IgD-negative memory B cell (primary cell): ENCODE results near the gene CCDC14. TPM values are rescaled to one million over a fixed set of nuclear protein-coding genes. Genes with fewer than 3 reads are reported as not detected.

Experiments
- H3K27ac Mint-ChIP-seq, 3 donors: one replicate each; pipeline ENCODE4 v1.8.0; 2020 to 2022; ENCODE audit warnings: mild to moderate bottlenecking in 3 of 3, mixed read lengths in 3 of 3, moderate library complexity in 1 of 3
- H3K27me3 Mint-ChIP-seq: one replicate; pipeline ENCODE4 v1.8.0; 2021; ENCODE audit warnings: mixed read lengths
- H3K36me3 Mint-ChIP-seq: one replicate; pipeline ENCODE4 v1.8.0; 2020; ENCODE audit warnings: mild to moderate bottlenecking, mixed read lengths
- H3K4me1 Mint-ChIP-seq, 3 donors: one replicate each; pipeline ENCODE4 v1.8.0; 2020 to 2022; ENCODE audit warnings: mixed read lengths in 3 of 3, mild to moderate bottlenecking in 1 of 3
- H3K4me3 Mint-ChIP-seq, 4 donors: one replicate each; pipeline ENCODE4 v1.8.0; 2020 to 2022; ENCODE audit warnings: mild to moderate bottlenecking in 4 of 4, mixed read lengths in 4 of 4, moderate library complexity in 3 of 4
- H3K9me3 Mint-ChIP-seq, 3 donors: one replicate each; pipeline ENCODE4 v1.8.0; 2020 to 2021; ENCODE audit warnings: mixed read lengths in 3 of 3, mild to moderate bottlenecking in 1 of 3
- polyA plus RNA-seq: library from polyadenylated mRNA; unstranded; fragments of 300-500 nt; fragmentation: Illumina TruSeq; gene quantifications from one replicate; pipeline ENCODE4 v1.2.3, GENCODE V29; 2021

The CCDC14 gene
- polyA plus RNA-seq, 1 donor from 2014 or later = 2.6 TPM

DNA sequence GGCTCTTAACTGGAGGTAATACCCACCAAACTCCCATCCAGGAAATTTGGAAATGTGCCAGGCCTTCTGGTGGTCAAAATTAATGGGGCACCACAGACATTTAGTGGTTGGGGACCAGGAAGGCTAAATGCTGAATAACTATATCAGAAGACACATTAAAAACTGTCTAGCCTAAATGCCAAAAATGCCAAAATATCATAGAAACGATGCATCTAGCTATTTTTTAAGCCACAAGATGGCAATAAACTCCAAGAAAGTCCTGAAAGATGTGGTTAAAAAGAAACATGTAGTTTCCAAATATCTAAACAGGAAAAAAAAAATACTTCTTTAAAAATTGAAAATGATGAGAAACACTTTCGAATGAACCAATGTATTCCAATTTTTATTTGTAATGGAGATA is 19.9 kb downstream of the CCDC14 start:
- H3K36me3 Mint-ChIP-seq = no peaks in the 10 kb centered on the region
- no peaks in the 10 kb centered on the region for H3K9me3 Mint-ChIP-seq
- H3K27ac Mint-ChIP-seq = no peak overlapping the region
- H3K4me1 Mint-ChIP-seq = no peaks in the 10 kb centered on the region
- no peaks in the 10 kb centered on the region for H3K27me3 Mint-ChIP-seq
- H3K4me3 Mint-ChIP-seq = no peak overlapping the region

DNA sequence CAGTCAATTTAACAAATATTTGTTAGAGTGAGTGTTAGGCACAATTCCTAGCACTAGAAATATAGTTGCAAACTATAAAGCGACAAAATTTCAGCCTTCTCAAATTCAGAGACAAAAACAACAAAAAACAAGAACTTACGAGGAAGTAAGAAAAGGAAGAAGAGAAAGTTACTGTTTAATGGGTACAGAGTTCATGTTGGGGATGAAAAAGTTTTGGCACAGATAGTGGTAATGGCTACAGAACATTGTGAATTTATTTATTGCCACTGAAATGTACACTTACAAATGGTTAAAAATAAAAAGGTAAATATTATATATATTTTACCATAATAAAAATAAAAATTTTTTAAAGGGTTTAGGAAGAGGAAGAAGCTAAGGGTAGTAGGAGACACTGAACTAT is 21.3 kb downstream of the CCDC14 start:
- no peak overlapping the region for H3K4me3 Mint-ChIP-seq

DNA sequence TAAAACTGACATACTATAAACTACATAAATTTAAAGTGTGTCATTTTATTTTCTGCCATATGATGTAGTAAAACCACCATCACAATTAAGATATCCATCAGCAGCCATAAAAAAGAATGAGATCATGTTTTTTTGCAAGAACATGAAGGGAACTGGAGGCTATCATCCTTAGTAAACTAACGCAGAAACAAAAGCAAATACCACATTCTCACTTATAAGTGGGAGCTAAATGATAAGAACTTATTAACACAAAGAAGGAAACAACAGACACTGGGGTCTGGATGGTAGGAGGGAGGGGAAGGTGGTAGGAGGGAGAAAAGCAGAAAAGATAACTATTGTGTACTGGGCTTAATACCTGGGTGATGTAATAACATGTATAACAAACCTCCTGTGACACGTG is 24.6 kb downstream of the CCDC14 start:
- H3K9me3 Mint-ChIP-seq = no peaks in the 10 kb centered on the region
- no peak overlapping the region for H3K27ac Mint-ChIP-seq
- H3K27me3 Mint-ChIP-seq = no peaks in the 10 kb centered on the region
- H3K4me3 Mint-ChIP-seq = no peak overlapping the region
- no peaks in the 10 kb centered on the region for H3K4me1 Mint-ChIP-seq
- peaks cover 5% of the 10 kb centered on the region for H3K36me3 Mint-ChIP-seq

More for the DNA sequence above, 21.3 kb downstream of the CCDC14 start:
- Mint-ChIP-seq H3K9me3 (no peaks in the 10 kb centered on the region), H3K4me1 (no peaks in the 10 kb centered on the region), H3K36me3 (no peaks in the 10 kb centered on the region), H3K27me3 (no peaks in the 10 kb centered on the region), H3K27ac (no peak overlapping the region)

DNA sequence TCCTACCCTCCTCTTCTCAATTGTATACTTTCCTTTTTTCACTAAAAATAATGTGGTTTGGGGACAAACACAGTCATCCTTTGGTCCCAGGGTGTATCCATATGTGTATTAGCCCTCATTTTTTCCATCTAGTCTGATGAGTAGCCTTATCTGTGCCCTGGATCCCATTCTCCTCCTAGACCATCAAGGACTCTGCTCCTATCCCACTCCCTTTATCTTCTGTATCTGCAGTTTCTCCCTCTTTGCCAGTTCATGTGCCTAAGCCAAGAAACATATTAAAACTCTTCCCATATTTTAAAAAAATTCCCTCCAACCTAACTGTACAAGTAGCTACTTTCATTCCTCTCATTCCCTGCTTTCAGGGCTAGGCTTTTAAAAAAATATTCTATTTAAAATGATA is 25.2 kb downstream of the CCDC14 start:
- Mint-ChIP-seq H3K4me1 (no peaks in the 10 kb centered on the region), H3K9me3 (no peaks in the 10 kb centered on the region), H3K27ac (peak overlapping the region in 1 of 3 donors; percentile 59), H3K36me3 (peaks cover 5% of the 10 kb centered on the region), H3K27me3 (no peaks in the 10 kb centered on the region), H3K4me3 (no peak overlapping the region)

DNA sequence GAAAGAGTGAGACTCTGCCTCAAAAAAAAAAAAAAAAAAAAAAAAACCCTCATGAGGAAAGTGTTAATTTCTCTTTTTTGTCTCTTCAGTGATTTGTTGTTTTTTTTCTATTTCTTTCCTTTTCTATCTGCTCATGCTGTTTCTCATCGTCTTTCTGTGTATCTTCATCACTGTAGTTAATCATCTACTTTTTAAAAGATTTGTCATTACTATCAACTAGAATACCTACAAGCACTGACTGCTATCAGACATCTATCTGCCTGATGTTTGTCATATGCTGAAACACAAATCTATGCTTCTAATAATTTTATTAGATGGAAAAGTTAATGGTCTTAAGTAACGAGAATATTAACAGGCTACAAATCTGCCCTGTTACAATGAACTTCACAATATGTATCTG is 26.8 kb downstream of the CCDC14 start:
- Mint-ChIP-seq H3K4me3 (no peak overlapping the region), H3K4me1 (no peaks in the 10 kb centered on the region), H3K27me3 (no peaks in the 10 kb centered on the region), H3K9me3 (no peaks in the 10 kb centered on the region), H3K36me3 (peaks cover 5% of the 10 kb centered on the region), H3K27ac (no peak overlapping the region)

DNA sequence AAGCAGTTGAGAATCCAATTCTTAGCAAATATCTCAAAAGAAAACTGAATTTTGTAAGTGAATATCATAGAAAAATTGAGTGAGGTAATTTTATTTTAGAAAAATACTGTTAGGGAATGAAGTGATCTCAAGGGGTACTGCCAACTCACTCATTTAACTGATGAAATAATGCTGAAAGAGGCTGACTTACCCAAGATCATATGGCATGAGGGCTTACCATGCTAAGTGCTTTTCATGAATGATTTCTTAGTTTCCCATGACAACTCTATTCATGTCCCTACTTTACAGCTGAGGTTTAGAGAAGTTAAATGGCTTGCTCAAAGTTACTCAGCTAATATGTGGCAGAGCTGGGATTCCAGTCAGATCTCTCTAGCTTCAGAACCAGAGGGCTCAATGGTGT is 30.6 kb downstream of the CCDC14 start:
- no peaks in the 10 kb centered on the region for H3K9me3 Mint-ChIP-seq
- no peak overlapping the region for H3K27ac Mint-ChIP-seq
- no peak overlapping the region for H3K4me3 Mint-ChIP-seq
- peaks cover 5% of the 10 kb centered on the region for H3K36me3 Mint-ChIP-seq
- no peaks in the 10 kb centered on the region for H3K4me1 Mint-ChIP-seq
- H3K27me3 Mint-ChIP-seq = no peaks in the 10 kb centered on the region

DNA sequence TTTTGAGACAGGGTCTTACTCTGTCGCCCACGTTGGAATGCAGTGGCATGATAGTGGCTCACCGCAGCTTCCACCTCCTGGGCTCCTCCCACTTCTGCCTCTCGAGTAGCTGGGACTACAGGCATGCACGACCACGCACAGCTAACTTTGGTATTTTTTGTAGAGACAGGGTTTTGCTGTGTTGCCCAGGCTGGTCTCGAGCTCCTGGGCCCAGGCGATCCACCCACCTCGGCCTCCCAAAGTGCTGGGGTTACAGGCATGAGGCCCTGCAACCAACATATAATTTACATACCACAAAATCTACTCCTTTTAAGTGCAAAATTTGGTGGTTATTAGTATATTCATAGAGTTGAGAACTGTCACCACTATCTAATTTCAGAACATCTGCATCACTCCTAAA is 31.7 kb downstream of the CCDC14 start:
- no peaks in the 10 kb centered on the region for H3K27me3 Mint-ChIP-seq
- peaks cover 0 to 7% (median 0%) of the 10 kb centered on the region in 3 donors for H3K9me3 Mint-ChIP-seq
- H3K4me1 Mint-ChIP-seq = no peaks in the 10 kb centered on the region
- H3K4me3 Mint-ChIP-seq = no peak overlapping the region
- peaks cover 10% of the 10 kb centered on the region for H3K36me3 Mint-ChIP-seq
- H3K27ac Mint-ChIP-seq = no peak overlapping the region

DNA sequence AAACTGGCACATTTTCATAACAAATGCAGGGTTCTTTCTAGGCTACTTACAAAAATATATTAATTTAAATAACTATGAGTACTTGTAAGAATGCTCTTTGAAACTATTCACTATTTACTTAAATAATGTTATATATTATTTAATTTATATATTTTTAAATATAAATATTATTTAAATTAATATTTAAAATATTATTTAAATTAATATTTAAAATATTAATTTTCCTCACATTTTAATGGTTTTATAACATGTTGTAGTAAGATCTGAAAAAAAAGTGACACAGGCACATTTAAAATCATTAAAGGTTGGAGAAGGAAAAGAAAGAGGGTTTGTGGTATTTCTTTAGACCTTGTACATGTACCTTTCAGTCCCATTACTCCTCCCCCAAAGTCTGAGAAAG is 34.6 kb downstream of the CCDC14 start:
- Mint-ChIP-seq H3K36me3 (peaks cover 18% of the 10 kb centered on the region), H3K9me3 (peaks cover 10 to 26% (median 12%) of the 10 kb centered on the region in 3 donors), H3K27ac (no peak overlapping the region), H3K27me3 (no peaks in the 10 kb centered on the region), H3K4me1 (no peaks in the 10 kb centered on the region), H3K4me3 (no peak overlapping the region)

DNA sequence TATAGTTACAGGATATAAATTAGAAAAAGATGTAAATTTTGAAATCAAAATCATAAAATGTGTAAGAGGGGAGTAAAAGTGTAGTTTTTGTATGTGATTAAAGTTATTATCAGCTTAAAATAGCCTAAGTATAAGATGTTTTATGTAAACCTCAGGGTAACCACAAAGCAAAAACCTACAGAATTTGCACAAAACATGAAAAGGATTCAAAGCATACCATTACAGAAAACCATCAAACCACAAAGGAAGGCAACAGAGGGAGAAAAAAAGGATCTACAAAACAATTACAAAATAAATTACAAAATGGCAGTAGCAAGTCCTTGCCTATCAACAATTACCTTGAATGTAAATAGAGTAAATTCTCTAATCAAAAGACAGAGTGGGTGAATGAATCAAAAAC is 40.2 kb downstream of the CCDC14 start:
- Mint-ChIP-seq H3K4me3 (peak overlapping the region in 1 of 4 donors; percentile 11), H3K27ac (no peak overlapping the region), H3K36me3 (peaks cover 29% of the 10 kb centered on the region), H3K27me3 (no peaks in the 10 kb centered on the region), H3K9me3 (peaks cover 14 to 41% (median 21%) of the 10 kb centered on the region in 3 donors), H3K4me1 (no peaks in the 10 kb centered on the region)

DNA sequence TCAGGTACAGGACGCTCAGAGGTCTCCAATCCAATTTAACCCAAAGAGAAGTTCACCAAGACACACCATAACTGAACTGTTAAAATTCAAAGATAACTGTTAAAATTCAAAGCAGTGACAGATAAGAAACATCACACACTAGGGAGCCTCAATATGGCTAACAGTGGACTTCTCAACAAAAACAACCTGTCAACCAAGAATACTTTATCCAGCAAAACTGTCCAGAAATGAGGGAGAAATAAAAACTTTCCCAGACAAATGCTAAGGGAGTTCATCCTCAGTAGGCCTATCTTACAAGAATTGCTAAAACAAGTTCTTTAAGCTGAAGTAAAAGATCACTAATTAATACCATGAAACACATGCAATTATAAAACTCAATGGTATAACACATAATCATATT is 40.6 kb downstream of the CCDC14 start:
- no peaks in the 10 kb centered on the region for H3K4me1 Mint-ChIP-seq
- peaks cover 14 to 41% (median 21%) of the 10 kb centered on the region in 3 donors for H3K9me3 Mint-ChIP-seq
- no peaks in the 10 kb centered on the region for H3K27me3 Mint-ChIP-seq
- no peak overlapping the region for H3K4me3 Mint-ChIP-seq
- H3K27ac Mint-ChIP-seq = no peak overlapping the region
- peaks cover 29% of the 10 kb centered on the region for H3K36me3 Mint-ChIP-seq

DNA sequence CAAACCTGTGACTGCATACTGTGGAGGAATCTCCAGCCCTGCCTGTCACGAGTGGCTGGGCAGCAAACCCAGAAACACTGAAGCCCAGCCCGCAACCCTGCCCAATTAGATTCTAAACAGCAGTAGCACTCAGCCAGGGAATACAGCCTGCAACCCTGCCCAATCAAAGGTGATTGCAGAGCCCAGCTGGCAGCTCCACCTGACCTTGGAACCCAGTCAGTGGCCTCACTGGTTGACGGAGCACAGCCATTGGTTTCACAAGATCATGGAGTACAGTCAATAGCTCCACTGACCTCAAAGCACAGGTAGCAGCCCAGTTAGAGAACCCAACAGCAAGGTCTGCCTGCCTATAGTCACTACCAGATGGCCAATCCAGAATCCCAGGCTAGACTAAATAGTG is 41.7 kb downstream of the CCDC14 start:
- H3K27ac Mint-ChIP-seq = no peak overlapping the region
- H3K9me3 Mint-ChIP-seq = peaks cover 14 to 34% (median 21%) of the 10 kb centered on the region in 3 donors
- H3K4me1 Mint-ChIP-seq = no peaks in the 10 kb centered on the region
- H3K4me3 Mint-ChIP-seq = no peak overlapping the region
- peaks cover 24% of the 10 kb centered on the region for H3K36me3 Mint-ChIP-seq
- H3K27me3 Mint-ChIP-seq = no peaks in the 10 kb centered on the region

DNA sequence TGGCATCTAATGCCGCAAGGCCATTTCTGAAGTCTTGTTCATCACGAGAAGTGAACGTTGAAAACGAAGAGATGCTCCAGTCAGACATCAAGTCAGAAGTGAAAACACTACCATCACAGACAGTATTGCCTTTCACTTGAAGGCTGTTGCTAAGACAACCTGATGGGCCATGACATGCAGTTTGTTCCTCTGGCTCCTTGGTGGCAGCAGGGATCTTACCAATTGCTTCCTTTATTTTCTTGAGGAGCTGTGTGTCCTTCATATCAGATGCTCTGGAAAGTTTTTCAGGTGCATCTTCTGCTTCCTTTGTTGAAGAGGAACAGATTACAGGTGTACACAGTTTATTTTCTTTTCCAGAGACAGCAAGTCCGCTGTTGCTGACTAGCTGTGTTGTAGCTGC is 46.2 kb downstream of the CCDC14 start:
- H3K27ac Mint-ChIP-seq = no peak overlapping the region
- H3K9me3 Mint-ChIP-seq = no peaks in the 10 kb centered on the region
- H3K36me3 Mint-ChIP-seq = no peaks in the 10 kb centered on the region
- H3K4me1 Mint-ChIP-seq = no peaks in the 10 kb centered on the region
- H3K4me3 Mint-ChIP-seq = no peak overlapping the region
- H3K27me3 Mint-ChIP-seq = no peaks in the 10 kb centered on the region

DNA sequence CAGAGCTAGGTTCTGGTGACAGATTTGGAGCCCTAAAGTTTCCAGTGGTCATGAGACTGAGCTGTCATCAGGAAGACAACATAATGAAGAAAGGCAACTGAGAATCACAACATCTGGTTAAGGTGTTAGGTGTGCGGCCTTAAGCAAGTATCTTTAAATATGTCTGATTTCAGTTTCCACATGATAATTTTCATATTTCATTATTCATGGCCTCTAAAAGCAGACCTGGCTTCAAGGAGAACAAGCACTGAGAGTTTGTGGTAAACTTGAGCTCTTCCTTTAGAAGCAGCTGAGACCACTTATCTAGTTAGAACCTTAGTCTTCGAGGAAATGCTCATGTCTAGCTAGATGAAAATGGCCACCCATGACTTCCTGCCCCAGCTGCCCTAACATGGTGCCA is 51.2 kb downstream of the CCDC14 start:
- no peak overlapping the region for H3K4me3 Mint-ChIP-seq
- no peak overlapping the region for H3K27ac Mint-ChIP-seq
- peaks cover 2% of the 10 kb centered on the region for H3K36me3 Mint-ChIP-seq
- no peaks in the 10 kb centered on the region for H3K27me3 Mint-ChIP-seq
- no peaks in the 10 kb centered on the region for H3K9me3 Mint-ChIP-seq
- no peaks in the 10 kb centered on the region for H3K4me1 Mint-ChIP-seq

DNA sequence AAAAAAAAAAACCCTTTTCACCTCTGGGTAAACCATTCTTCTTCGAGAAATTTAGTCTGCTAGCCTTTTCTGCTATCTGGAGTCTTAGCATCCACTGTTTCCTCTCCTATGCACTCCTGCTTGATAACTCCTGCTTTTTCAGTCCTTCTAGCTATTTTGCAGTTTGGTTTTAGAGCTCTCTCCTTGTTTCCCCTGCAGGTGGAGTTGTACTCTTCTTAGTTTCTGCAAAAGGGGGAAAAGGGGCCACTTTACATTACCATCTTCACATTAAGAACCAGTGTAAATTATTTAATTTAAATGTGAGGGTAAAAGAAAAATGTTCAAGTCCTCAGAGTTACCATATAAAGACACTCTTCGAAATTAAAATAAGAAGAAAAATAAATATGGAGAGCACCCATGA is 53.3 kb downstream of the CCDC14 start:
- Mint-ChIP-seq H3K4me3 (no peak overlapping the region), H3K9me3 (no peaks in the 10 kb centered on the region), H3K4me1 (no peaks in the 10 kb centered on the region), H3K27me3 (peaks cover 3% of the 10 kb centered on the region), H3K27ac (no peak overlapping the region), H3K36me3 (peaks cover 2% of the 10 kb centered on the region)

DNA sequence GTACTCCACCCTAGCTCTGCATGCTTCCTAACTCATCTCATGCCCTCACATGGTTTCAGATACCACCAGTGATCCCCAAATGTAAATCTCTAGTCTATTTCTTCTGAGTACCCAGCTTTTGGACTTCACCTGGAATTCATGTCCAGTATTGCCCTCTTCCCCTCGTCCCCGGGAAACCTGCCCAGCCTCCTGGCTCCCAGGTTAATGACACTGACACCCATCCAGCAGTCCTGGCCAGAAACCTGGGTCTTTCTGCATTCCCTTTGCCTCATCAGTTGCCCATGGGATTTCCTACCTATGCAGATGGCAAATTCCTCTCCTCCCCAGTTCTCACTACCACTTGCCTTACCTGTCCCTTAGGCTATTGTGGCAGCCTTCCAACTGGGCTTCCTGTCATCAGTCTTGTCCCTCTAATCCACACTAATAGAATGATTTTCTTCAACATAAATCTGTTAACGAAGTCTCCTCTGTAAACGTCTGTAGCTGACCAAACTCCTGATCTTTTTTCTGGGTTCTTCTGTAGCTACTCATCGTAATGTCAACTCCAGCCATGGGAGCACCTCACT is 61.6 kb downstream of the CCDC14 start:
- H3K4me3 Mint-ChIP-seq = no peak overlapping the region
- H3K4me1 Mint-ChIP-seq = no peaks in the 10 kb centered on the region
- H3K36me3 Mint-ChIP-seq = no peaks in the 10 kb centered on the region
- H3K9me3 Mint-ChIP-seq = peaks cover 0 to 2% (median under 1%) of the 10 kb centered on the region in 3 donors
- H3K27ac Mint-ChIP-seq = no peak overlapping the region
- peaks cover 15% of the 10 kb centered on the region for H3K27me3 Mint-ChIP-seq

DNA sequence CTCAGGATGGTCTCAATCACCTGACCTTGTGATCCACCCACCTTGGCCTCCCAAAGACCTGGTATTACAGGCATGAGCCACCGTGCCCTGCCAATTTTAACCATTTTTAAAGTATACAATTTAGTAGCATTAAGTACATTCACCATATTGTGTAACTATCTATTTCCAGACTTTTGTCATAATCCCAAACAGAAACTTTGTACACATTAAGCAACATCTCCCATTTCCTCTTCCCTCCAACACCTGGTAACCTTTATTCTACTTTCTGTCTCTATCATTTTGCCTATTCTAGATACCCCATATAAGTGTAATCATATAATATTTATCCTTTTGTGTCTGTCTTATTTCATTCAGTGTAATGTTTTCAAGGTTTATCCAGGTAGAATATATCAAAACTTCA is 68.0 kb downstream of the CCDC14 start:
- no peak overlapping the region for H3K27ac Mint-ChIP-seq
- no peaks in the 10 kb centered on the region for H3K36me3 Mint-ChIP-seq
- no peaks in the 10 kb centered on the region for H3K4me1 Mint-ChIP-seq
- H3K4me3 Mint-ChIP-seq = no peak overlapping the region
- peaks cover 14 to 28% (median 14%) of the 10 kb centered on the region in 3 donors for H3K9me3 Mint-ChIP-seq
- H3K27me3 Mint-ChIP-seq = peaks cover 10% of the 10 kb centered on the region

DNA sequence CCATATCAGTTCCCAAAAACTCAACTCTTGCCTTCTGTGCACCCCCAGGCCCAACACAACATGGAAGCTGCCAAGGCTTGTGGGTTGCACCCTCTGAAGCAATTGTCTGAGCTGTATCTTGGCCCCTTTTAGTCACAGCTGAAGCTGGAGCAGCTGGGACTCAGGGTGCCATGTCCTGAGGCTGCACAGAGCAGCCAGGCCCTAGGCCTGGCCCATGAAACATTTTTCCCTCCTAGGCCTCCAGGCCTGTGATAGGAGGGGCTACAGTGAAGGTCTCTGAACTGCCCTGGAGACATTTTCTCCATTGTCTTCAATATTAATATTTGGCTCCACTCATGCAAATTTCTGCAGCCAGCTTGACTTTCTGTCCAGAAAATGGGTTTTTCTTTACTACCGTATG is 68.8 kb downstream of the CCDC14 start:
- Mint-ChIP-seq H3K27ac (no peak overlapping the region), H3K27me3 (peaks cover 6% of the 10 kb centered on the region), H3K4me3 (no peak overlapping the region), H3K36me3 (no peaks in the 10 kb centered on the region), H3K4me1 (no peaks in the 10 kb centered on the region), H3K9me3 (peaks cover 14 to 28% (median 14%) of the 10 kb centered on the region in 3 donors)
